DOHH2 (cell line): Measurements from ENCODE around the gene SEMA5B.

Source experiments
- EZH2phosphoT487 ChIP-seq: fragments of 200-600 bp; sonication (generic); IDR thresholded peaks from 2 replicates; pipeline ENCODE4 v1.6.1; 2017; ENCODE audit warnings: borderline replicate concordance, mild to moderate bottlenecking, antibody characterized with exemption, low read length, moderate library complexity, mixed read lengths
- TF ChIP-seq, protein P1 (sequence below): fragments of 200-600 bp; sonication (generic); IDR thresholded peaks from one replicate; pipeline ENCODE4 v1.5.1; 2014; ENCODE audit warnings: antibody characterized with exemption, mild to moderate bottlenecking, low read depth, low read length; ENCODE audit not compliant: poor library complexity, severe bottlenecking

DNA sequence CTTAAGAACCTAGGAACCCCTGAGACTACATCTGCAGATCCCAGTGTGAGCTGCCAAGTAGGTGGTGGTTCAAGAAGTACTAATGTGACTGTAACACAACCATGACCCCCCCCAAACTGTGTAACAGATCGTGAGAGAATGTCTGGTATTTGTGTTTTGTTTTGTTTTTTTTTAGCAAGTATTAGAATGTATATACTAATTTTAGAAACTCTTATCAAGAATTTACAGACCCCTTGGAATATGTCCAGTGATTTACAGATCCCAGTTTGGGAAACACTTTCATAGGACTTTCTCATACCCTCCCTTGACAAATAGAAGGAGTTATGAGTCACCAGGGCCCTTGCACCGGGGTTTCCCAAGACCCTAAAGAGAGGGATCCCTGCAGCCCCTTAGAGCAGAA is 79.8 kb downstream of the SEMA5B start:
- TF ChIP-seq, protein P1, sequence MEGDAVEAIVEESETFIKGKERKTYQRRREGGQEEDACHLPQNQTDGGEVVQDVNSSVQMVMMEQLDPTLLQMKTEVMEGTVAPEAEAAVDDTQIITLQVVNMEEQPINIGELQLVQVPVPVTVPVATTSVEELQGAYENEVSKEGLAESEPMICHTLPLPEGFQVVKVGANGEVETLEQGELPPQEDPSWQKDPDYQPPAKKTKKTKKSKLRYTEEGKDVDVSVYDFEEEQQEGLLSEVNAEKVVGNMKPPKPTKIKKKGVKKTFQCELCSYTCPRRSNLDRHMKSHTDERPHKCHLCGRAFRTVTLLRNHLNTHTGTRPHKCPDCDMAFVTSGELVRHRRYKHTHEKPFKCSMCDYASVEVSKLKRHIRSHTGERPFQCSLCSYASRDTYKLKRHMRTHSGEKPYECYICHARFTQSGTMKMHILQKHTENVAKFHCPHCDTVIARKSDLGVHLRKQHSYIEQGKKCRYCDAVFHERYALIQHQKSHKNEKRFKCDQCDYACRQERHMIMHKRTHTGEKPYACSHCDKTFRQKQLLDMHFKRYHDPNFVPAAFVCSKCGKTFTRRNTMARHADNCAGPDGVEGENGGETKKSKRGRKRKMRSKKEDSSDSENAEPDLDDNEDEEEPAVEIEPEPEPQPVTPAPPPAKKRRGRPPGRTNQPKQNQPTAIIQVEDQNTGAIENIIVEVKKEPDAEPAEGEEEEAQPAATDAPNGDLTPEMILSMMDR: no peak
- no peak for TF ChIP-seq EZH2phosphoT487
